T1000 (cell line): Measurements from ENCODE around the gene SH2D7.

Source experiments
- DNase-seq: peaks from one replicate; lab custom pipeline; 2025; ENCODE audit warnings: mixed read lengths; lab: John Stamatoyannopoulos, UW

The SH2D7 gene

DNA sequence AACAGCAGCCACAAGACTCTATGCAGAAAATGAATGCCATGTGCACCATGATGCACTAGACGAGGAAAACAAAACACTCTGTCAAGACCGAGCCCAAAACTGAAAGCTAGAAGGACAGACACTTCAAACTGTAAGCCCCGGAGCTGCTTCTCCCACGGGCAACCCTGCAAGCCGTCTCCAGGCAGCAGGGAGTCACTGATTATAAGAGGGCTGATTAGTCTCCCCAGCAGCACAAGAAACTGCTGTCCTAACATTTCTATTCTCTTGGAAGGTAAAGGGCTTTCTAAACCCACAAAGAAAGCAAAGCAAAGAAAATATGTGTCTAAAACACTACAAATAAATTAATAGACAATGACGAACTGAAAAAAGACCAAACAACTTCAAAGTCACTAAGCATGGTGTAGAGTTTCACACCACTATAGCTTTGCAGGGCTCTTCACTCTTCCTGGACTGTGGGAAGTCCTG lies 30.4 kb upstream of the SH2D7 start:
- no peak for DNase-seq

DNA sequence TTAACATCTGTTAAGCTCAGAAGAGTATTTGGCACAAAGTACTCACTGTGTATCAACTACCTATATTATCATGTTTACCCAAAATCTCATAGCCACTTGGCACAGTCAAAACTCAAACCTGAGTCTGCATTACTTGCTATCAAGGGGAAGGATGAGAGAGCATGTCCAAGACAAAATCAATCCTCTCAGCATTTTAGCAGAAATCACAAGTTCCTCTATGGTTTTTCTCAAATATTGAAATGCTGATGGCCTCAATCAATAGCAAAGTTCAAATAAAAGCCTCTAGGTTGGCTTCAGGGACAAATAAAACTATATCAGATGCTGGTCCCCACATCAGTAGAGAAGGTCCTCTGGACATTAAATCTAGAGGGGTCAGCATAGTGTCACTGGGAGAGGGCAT lies 29.1 kb upstream of the SH2D7 start:
- DNase-seq: no peak

DNA sequence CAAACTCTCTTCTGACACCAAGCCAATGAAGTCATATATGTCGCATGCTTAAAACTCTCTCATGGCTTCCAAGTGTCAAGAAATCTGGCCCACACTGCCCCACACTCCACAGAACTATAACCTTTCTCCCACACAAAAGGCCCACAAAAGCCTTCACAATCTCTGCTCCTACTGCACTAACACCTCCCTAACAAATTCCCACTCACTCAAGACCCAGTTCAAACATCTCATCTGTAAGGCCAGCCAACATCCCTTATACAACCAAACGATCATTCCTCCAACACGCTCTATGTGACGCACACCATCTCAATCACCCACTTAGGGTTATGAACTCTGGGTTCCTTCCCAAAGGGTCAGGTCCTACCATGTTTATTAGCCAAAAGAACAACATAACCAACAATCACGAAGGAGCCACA lies 28.4 kb upstream of the SH2D7 start:
- no peak for DNase-seq

DNA sequence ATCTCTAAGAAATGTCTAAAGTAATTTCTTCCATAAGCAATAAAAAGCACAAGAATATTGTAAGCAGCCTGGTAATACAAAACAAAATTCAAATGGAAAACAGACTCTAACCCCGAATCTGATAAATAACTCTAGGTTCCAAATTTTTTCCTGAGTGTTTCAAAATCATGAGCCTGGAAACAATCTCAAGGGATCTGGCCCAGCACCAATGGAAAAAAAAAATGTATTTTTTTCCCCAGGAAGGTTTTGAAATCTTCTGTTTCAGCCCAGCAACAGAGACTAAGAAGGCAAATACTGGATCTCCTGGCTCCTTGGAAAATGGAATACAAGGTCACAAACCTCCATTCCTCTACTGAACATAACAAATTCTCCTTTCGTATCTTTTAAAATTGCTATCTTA lies 27.8 kb upstream of the SH2D7 start:
- no peak for DNase-seq

DNA sequence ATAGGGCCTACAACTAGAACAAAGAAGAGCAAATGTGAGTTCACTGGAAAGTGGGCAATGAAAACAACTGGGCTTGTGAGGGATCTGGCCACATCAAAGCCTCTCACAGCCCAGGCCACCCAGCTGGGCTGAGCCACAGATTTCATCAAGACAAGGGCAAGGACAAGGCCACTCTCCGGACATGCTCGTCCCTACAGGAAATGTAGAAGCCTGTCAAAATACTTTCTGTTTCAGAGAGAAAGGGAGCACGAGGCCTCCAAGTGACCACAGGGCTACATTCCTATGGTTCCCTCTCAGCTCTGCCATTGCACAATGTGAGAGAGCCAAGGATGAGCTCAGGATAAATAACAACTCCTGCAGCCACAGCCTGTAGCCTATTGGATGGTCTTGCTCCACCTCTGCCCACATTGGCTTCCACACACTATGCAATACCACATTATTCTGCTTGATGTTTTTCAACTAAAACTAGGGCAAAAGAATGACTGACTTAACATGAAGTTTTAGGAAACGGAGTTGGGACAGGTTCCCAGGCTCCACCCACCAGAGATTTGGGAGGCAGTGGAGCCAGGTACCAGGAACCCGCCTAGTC lies 27.0 kb upstream of the SH2D7 start:
- peak; percentile 67 for DNase-seq

DNA sequence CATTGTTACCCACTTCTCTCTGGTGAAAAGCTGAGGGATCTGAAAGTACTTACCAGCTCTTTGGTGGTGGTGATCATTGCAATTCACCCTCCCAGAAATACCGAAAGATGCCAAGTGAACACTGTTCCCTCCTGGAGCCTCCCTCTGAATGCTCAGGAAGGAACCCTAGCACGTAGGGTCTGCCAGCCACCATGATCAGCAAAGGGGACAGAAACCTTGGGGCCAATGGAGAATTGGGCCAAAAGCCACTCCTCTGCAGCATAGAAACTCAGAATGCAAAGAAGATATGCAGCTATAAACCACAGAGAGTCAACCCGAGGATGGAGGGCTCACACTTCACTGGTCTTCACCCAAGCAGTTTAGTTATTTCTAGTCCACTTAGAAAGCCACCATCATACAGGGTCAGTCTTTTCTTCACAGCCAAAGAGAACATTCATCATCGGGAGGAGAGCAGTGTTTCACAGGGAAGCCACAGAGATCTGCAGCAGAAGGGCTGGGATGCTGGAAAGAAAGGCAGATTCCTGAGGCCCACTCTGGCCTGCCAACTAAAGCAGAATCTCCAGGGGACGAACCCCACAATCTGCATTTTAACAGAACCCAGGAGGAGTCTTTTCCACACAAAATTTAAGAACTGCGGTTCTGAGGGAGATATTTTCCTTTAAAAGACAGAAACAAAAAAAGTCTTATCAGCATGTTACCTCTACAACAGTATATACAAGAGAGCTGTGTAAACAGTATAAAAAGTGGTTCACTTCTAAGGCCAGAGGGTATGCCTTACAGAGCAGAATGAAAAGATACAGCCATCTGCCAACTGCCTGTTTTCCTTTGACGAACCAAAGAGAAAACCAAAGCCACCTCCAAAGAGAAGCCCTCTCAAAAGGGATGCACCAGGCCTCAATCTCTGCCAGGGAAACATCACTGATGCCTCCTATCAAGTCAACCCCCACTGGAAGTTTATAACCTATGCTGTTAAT lies 26.1 kb upstream of the SH2D7 start:
- DNase-seq: no peak

DNA sequence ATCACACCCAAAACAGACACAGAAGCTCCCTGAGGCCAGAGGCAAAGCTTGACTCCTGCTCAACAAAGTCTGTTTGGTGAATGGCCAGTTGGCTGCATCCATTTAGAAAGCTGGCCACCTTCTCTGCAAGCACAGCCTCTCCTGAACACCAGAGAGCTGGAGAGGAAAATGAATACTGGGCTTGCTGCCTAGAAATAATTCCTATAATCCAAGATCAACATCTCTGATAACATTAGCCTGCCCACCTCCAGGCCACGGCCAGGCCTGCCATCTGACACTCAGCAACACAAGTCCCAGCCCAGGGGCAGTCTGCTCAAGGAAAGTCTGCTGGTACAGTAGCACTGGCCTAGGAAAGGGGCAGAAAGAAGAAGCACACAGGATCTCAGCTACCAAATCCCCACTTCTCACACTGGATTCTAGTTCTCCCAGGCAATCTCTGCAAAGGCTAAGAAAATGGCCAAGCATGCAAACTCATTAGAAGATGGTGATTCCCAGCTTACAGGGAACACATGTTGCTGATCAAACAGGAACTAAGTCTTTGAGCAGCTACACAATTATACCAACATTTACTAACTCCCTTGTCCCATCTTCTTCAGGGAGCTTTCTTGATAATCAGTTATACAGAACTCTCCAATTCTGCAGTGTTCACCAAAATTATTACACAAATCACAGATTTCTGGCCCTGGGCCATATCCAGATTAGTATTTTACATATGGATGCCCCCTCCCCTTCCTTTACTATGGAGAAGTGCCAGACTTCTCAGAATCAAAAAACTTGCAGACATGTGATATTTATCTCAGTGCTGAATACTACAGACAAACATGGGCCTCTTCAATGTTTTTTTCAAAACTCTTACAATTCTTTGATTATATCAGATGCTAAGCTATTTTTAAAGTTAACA lies 24.8 kb upstream of the SH2D7 start:
- no peak for DNase-seq

DNA sequence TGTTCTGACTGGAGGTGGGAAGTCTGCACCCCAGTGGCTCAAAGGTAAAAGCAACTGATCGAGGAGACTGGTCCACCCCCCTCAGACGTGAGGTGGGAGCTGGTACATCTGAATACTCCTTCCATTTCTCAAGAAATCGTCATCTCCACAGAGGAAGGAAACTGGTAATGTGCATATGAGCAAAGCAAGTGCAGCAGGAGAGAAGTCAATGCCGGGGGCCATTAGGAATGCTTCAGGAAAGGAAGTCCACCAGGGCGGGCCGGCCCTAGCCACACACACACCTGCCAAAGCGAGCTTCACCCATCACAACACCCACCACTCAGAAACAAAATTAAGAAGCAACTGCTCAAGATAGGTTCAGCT lies 23.3 kb upstream of the SH2D7 start:
- no peak for DNase-seq

DNA sequence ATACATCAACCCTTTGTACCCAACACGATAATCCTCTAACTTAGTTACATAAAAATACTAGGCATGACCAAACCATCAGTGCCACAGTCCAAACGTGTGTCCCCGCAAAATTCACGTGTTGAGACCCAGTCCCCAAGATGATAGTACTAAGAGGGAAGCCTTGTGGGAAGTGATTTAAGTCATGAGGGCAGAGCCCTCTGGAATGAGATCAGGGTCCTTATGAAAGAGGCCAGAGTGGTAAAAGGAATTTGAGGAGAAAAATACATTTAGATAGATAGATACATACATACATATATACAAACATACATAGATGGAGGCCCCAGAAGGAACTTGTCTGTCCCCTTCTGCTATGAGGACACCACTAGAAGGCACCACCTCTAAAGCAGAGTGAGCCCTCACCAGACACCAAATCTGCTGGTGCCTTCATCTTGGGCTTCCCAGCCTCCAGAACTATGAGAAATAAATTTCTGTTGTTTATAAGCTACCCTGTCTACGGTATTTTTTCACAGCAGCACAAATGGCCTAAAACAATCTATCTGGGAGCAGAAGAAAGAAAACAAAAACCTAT lies 22.8 kb upstream of the SH2D7 start:
- DNase-seq: no peak

DNA sequence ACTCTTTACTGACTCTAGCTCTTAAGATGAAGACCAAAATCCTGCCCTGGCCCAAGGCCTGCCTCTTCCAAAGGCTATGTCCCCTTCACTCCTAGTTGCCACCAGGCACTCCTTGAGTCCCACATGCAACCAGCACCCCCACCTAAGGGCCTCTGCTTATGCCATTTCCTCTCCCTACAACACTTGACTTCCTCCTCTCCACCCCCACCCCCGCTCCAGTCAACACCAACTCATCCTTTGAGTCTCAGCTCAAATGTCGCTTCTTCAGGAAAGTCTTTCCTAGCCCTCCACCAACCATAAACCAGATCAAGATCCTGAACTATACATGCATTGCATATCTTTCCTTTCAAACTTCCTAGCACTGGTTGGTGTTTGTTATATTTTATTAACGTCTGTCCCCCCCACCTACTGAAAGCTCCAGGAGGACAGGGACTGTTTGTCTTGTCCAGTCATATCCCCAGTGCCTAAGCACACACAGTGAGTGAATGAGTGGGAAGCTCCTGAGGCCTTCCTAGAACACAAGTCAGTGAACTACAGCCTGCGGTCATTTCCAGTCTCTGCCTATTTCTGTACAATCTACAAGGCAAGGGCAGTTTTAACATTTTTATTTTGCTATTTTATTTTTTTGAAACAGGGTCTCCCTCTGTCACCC lies 22.2 kb upstream of the SH2D7 start:
- no peak for DNase-seq

DNA sequence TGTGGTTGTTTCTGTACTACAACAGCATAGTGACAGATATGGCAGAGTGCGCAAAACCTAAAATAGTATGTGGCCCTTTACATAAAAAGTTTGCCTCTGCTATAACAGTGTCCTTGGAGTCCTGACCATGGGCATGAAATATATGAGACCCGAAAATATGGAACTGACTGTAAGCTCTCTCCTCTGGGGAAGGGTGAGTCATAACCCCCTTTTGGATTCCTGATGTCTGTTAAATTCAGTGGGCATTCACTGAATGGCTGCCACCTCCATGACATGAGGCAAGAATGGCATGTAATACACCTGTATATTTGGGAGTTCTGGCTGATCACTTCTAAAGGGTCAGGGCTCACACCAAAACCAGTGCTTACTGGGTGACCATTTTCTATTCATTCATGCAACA lies 21.0 kb upstream of the SH2D7 start:
- no peak for DNase-seq

DNA sequence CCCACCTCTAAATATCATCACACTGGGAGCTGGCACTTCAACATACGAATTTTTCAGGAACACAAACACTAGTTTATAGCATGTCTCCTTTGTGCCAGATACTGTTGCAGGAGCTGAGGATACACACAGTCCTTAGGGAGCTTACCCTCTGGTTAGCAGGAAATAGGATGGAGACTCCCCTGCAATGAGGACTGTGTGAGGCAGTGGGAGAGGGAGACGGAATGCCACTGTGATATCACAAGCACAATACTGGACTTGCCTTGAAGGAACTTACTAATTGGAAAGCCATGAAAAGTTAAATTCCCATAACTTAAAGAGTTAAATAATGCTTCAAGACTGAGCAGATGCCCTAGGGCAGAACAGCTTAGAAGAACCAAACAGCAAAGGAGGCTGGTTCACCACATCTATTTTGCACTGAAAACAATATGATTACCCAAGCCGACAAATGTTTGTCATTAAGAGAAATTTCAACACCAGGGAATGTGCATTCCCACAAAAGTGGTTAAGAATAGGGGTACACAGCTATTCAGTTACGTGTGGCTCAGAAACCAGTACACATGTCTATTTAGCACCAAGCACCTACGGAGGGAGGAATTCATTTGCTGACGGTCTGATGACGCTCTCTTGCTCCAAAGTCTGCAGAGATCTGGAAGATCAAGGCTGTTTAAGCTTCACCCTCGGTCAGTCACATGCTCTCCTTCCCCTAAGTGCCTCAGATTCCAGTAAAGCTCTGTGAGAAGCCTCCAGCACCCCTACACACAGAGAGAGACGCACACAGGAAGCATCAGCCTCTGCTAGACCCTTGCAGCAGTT lies 20.1 kb upstream of the SH2D7 start:
- DNase-seq: no peak

DNA sequence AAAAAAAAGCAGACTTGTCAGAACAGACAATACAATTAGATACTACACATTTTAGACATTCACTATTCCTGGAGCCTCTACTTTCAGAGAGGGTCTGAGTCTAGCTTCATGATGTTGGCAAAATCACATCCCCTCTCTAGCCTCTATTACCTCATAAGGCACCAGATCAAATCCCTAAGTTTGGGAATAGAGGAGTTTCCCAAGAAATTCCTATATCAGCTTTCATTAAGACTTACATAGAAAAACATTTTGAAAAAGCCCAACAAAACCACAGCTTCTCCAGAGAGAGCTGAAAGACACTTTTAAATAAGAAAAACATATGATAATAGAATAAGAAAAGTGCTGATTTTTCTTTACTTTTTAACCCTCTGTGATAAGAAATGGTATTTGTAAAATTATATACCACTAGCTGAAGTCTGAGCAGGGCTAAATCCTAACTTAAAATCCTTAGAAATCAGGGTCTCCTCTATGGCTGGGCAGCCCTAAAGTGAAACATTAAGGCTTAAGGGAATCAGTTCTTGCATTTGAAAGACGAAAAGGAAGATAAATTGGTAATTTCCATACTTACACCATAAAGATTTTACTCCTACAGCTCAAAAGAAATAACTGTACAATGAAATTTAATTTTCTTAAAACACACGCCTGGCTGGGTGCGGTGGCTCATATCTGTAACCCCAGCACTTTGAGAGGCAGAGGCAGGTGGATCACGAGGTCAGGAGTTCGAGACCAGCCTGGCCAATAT lies 19.1 kb upstream of the SH2D7 start:
- DNase-seq: no peak

DNA sequence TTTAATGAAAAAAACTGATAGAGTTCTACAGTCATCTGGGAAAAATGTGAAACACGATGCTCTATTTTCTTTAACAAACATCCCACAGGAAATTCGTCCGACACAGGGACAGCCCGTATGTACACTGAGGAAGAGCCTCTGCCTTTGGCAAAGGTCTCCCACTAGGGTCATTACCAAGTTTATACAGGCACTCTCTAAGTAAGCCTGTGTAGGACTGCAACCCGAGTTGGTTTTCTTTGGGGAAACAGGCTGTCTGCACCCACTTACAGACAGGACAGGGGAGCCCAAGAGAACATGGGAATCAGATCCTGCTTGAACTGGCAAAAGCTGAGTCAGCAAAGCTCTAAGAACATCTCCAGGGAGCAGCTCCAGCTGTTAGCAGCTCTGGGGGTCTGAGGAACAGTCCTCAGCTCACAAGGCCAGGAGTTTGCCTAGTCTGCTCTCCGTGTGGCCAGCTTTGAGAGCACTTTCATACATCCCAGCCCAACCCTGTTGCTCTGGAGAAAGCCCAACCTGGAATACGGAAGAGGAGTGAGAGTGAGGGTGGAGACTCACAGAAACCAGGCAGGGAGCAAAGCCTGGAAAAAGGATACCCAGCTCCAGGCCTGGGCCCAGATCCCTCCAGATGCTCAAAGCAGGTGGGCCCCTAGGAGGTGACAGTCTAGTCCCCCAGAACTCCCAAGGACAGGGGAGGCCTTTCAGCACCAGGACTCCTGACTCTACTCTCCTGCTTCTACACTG lies 16.7 kb upstream of the SH2D7 start:
- DNase-seq: peak; percentile 24

DNA sequence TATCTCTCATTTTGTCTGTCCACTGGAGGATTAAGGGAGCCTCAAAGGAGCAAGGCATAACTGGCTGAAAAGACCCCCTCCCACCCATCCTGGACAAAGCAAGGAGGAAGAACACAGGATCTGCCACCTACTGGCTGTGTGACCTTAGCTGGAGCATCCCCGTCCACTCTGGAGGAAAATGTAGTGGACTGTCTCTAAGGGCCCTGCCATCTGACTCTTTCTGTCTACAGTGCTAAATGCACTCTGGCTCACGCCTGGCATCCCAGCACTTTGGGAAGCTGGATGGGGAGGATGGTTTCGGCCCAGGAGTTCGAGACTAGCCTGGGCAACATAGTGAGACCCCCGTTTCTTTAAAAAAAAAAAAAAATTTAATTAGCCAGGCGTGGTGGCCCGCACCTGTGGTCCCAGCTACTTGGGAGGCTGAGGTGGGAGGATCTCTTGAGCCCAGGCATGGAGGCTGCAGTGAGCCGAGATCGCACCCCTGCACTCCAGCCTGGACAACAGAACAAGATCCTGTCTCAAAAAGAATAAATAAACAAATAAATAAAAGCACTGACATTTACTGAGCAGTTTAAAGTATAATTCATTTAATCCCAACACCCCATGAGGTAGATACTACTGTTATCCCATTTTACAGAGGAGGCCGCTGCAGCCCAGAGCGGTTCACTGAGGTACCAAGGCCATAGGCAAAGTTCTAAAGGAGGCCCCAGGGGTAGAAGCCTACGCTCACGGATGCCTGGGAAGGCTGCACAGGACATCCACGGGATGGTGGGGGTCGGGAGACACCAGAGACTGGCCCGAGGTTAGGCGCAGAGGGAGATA lies 15.9 kb upstream of the SH2D7 start:
- DNase-seq: no peak

DNA sequence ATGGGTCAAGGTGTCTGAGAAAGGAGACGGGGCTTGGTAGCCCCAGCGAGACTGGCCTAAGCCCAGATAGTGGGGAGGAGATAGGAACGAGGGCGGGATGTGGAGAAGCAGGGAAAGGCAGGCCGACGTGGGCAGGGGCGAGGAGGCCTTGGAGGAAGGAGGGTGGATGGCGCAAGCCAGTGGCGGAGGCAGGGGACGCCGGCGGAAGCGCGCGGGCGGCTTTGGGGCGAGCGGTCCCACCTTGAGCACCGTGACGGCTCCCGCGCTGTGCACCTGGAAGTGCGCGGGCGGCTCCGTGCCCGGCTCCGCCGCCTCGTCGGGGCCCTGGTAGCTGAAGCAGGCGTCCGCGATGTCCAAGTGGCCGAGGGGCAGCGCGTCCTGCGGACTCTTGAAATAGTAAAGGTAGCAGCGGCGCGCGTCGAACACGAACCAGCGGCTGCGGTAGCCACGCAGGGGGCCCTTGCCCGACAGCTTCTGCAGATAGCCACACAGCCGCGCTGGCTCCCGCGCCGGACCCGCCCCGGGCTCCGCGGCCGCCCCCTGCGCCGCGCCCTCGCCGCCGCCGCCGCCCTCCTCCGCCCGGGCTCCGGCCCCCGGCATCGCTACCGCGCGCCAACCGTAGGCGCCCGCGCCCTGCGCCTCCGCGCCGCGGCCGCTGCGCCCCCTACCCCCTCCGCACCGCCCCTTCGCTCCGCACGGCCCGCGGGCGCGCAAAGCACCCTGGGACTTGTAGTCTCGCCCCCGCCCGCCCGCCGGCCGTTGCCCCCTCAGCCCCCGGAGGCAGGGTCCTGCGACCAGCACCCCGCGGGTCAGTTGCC lies 15.1 kb upstream of the SH2D7 start, which contains the start of gene TBC1D2B:
Gene TBC1D2B, minus strand, starts transcription at position 659 of the 818 bp plus-strand sequence. Its CDS starts 59 bp downstream, at position 600.
- DNase-seq: no peak

DNA sequence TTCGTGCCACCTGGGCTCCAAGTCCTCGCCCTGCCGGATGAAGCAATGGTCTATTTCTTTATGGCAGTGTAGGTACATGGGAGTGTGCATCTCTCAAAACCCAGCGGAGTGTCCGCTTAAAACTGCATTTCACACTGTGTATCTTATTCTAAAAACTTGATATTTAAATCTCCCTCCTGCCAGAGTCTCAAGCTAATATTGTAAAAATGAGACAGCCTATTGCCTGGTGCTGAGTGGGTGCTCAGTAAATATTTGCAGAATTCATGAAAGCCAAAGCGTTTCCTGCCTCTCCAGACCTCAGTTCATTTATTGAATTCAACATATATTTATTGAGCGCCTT lies 14.5 kb upstream of the SH2D7 start:
- DNase-seq: no peak
